GM20431 (cell line): ENCODE data around the gene OSGEP.

Experiments
- in situ Hi-C: fragments of 300-500 bp; cut with MseI, MboI; formaldehyde crosslinking; loops from one replicate; pipeline ENCODE4 v1.15.0; 2020; ENCODE audit warnings: low sequenced_read_pairs; ENCODE audit not compliant: unreplicated experiment

OSGEP gene

GRCh38 chr14:20454516-20455354 is at the start of gene OSGEP, which contains the start of gene APEX1:
Gene OSGEP, minus strand, starts transcription at chr14:20454812. Its CDS starts 129 bp downstream, at chr14:20454683.
Gene APEX1, plus strand, starts transcription at chr14:20455226. Its CDS starts 420 bp downstream, at chr14:20455646.
- in situ Hi-C loops: no loop called here

DNA sequence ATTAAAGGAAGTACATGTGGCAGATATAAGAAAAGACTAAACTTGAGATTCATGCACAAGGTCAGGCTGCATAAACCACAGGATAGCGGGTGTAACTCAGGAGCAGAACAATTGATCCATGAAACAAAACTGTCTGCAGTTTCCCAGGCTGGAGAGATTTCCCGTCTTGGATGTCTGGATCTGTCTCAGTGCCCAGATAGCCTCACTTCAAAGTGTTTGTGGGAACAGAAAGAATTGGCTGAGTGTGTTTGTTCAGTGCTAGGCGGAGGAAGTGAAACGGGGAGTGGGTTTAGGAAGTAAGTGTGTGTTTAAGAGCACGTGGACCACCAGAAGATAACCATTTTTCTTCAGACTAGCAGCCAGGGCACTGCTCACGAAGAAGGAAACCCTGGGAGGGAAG is 49.3 kb upstream of the OSGEP start:
- in situ Hi-C loops: no loop called here

GRCh38 chr14:20501346-20501745 is 46.7 kb upstream of the OSGEP start:
- in situ Hi-C loops: no loop called here

GRCh38 chr14:20499881-20500280 is 45.3 kb upstream of the OSGEP start:
- in situ Hi-C loops: no loop called here

DNA sequence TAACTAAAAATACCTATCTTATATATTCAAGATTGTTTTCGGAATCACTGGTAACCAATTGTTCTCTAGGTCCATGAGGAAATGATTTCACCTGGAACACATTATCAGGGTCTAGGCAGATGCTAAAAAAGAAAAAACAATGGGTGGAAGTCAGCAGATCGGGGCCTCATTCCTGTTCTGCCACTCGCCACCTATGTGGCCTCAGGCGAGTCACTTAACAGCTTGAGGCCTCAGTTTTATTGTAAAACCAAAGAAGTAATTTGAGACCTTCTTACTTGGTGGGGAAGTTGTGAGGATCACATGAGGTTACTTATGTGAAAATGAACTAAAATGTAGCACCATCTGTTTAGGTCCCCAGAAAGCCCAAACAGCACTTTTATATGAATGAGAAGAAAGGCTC is 44.5 kb upstream of the OSGEP start:
- in situ Hi-C loops: no loop called here

DNA sequence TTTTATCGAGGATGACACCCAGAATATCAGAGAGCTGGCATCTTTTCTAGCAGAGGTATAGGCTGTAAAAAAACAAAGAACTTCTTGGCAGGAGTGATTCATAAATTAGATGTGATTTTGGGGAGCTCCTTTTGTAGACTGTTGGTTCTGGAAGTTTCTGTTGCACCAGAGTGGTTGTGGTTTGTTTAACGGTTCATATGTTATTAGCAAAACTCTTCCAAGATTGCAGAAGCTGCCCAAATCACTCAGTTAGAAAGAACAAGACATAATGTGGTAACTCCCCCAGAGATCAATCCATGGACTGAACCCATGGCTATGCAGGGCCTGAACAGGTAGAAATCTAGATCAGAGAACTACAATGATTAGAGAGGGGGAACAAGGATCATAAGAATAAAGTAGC is 44.0 kb upstream of the OSGEP start:
- in situ Hi-C loops: no loop called here

GRCh38 chr14:20494935-20495766 is 40.5 kb upstream of the OSGEP start:
- in situ Hi-C loops: no loop called here

GRCh38 chr14:20493634-20494033 is 39.0 kb upstream of the OSGEP start:
- in situ Hi-C loops: no loop called here

GRCh38 chr14:20492486-20492885 is 37.9 kb upstream of the OSGEP start:
- in situ Hi-C loops: no loop called here

GRCh38 chr14:20490563-20490962 is 36.0 kb upstream of the OSGEP start:
- in situ Hi-C loops: no loop called here

GRCh38 chr14:20489093-20489994 is 34.7 kb upstream of the OSGEP start:
- in situ Hi-C loops: no loop called here

GRCh38 chr14:20487396-20487725 is 32.7 kb upstream of the OSGEP start:
- in situ Hi-C loops: no loop called here

- in situ Hi-C loops: no loop called here
These were observed 32.2 kb upstream of the OSGEP start for GRCh38 chr14:20486684-20487395.

DNA sequence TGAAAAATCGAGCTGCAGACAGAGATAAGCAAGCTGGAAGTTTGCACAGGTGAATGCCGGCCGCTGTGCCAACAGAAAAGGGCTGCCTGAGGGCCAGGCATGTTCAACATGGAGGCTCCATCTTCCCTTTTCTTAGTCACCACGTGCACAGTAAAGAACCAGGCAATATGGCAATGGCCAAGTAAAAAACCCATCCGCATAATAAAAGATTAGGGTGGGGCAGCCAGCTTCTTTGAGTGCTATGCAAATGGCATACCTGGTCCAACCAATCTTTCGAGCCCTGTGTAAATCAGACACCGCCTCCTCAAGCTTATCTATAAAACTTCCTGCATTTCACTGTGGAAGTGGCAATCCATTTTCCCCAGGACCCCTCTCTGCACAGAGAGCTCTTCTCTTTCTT is 31.3 kb upstream of the OSGEP start:
- in situ Hi-C loops: no loop called here

DNA sequence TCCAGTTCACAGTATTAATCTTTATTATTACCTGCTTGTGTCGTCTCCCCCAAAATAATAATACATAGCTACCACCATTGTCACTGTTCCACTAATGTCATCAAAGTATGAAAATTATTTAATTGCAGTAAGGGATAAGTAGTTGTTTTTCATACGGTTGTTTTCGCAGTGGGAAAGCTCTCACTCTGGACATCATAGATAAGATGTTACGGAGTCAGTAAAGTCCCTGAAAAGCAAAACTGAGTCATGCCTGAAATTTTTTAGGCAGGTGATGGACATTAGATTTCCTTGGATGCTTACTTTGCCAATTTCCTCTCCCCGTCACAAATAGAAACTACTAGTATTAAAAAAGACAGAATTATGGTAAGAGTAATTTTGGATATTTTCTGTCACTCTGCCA is 27.8 kb upstream of the OSGEP start:
- in situ Hi-C loops: no loop called here

DNA sequence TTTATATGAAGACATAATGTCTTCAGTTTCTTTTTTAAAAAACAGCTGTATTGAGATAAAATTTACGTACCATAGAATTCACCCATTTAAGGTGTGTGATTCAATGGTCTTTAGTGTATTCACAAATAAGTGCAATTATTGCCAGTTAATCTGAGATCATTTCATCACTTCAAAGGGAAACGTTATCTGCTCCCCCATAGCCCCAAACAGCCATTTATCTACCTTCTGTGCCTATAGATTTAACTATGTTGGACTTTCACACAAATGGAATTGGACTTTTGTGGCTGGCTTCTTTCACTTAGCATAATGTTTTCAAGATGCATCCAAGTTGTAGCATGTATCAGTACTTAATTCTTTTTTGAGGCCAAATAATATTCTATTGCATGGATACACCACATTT is 24.3 kb upstream of the OSGEP start:
- in situ Hi-C loops: no loop called here

- in situ Hi-C loops: no loop called here
These were observed 22.7 kb upstream of the OSGEP start for GRCh38 chr14:20477211-20477876.

DNA sequence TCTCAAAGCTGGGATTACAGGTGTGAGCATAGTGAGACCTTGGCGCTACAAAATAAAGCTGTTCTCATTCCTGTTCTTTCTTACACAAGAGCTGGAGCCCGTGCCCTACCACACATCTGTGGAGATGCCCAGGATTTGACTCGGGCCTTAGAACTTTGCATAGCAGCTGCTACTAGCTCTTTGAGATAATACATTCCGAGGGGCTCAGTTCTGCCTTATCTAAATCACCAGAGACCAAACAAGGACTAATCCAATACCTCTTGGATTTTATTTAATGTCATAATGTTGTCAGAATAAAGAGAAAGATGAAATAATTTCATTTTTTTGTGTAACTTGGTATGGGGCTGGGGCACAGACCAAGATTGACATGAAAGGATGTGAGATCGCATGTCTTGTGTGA is 22.2 kb upstream of the OSGEP start:
- in situ Hi-C loops: no loop called here

DNA sequence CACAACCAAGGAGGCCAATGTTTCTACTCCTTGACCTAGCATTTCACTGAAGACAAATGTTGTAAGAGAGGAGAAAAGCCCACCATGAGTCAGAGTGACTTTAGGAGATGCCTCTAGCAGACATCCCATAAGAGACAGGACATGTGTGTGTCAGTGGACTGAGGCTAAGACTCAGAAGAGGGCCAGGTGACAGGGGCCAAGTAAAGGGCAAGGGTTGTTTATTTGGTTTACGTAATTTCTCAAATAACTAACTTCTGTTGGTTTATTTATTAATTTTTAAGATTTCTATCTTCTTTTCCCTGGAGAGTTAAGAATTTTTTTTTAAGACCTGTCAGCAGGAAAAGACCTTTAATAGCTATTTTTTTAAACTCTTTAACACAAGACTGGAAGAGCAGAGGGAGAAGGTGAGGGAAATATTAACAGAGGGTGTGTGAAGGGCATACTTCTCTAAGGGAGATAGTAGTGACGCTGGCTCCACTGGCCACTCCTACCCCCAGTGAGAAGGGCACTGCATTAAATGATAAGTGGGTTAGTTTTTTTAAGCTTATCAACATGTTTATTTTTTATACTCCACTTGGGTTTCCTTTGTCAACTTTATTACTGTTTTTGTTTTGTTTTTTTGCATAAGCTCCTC is 18.0 kb upstream of the OSGEP start:
- in situ Hi-C loops: no loop called here
